Fibroblast of villous mesenchyme (primary cell): Measurements from ENCODE around the gene TPD52L1. TPM values are rescaled to one million over a fixed set of nuclear protein-coding genes. Genes with fewer than 3 reads are reported as not detected.

ENCODE experiments used
- DNase-seq: peaks from one replicate; pipeline ENCODE4 v3.0.0-alpha.2; 2010; ENCODE audit warnings: low read depth
- H3K4me3 ChIP-seq: 2 replicates; pipeline ENCODE4 v1.5.1; 2011; ENCODE audit warnings: low read depth, mild to moderate bottlenecking, low read length
- total RNA-seq: library from RNA; depleted of rRNA; stranded (reverse); fragments of >200 nt; gene quantifications from 2 replicates; pipeline ENCODE4 v1.2.3, GENCODE V29; 2012
- TF ChIP-seq, protein P1 (sequence below): IDR thresholded peaks from 2 replicates; pipeline ENCODE4 v1.5.1; 2012; ENCODE audit warnings: low read depth, mild to moderate bottlenecking, low read length; ENCODE audit not compliant: insufficient read depth

Gene TPD52L1
- total RNA-seq, 1 donor = 9.9 TPM

DNA sequence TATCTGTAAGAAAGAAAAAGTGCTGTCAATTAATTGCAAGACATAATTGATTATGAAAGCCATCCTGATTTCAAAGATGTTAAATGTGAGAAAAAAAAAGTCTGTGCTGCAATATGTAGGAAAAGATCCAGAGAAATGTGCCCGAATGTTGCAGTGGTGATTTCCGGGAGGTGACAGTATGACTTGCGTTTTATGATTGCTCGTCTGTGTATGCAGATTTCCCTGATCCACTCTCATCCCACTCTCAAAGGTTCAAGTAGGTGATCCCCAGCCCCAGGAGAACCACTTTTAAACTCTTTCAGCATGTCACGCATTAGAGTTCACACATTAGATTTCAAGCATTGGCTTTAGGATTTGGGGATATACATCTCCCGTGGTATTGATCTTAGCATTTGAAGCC lies 57.8 kb downstream of the TPD52L1 start:
- no peak for DNase-seq
- TF ChIP-seq, protein P1, sequence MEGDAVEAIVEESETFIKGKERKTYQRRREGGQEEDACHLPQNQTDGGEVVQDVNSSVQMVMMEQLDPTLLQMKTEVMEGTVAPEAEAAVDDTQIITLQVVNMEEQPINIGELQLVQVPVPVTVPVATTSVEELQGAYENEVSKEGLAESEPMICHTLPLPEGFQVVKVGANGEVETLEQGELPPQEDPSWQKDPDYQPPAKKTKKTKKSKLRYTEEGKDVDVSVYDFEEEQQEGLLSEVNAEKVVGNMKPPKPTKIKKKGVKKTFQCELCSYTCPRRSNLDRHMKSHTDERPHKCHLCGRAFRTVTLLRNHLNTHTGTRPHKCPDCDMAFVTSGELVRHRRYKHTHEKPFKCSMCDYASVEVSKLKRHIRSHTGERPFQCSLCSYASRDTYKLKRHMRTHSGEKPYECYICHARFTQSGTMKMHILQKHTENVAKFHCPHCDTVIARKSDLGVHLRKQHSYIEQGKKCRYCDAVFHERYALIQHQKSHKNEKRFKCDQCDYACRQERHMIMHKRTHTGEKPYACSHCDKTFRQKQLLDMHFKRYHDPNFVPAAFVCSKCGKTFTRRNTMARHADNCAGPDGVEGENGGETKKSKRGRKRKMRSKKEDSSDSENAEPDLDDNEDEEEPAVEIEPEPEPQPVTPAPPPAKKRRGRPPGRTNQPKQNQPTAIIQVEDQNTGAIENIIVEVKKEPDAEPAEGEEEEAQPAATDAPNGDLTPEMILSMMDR = no peak
- H3K4me3 ChIP-seq = no peak overlapping the region

DNA sequence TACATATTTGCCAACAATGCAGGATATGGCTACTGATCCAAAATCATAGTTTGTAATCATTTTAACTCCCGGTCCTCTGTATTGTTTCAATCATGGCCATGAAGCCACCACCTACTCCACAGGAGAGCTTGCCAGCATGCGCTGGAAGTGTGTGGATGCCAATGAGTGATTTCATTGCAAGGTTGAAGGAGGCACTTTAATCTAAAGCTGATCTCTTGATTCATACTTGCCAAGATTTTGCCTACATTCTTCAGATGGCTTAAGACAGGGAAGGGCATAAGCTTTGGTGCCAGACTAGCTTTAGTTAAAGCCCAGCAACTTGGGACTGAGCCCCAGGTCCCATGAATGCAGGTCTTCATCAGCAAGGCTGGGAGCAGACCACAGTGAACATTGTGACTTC lies 58.8 kb downstream of the TPD52L1 start:
- no peak for DNase-seq
- TF ChIP-seq, protein P1 = no peak
- H3K4me3 ChIP-seq = no peak overlapping the region

DNA sequence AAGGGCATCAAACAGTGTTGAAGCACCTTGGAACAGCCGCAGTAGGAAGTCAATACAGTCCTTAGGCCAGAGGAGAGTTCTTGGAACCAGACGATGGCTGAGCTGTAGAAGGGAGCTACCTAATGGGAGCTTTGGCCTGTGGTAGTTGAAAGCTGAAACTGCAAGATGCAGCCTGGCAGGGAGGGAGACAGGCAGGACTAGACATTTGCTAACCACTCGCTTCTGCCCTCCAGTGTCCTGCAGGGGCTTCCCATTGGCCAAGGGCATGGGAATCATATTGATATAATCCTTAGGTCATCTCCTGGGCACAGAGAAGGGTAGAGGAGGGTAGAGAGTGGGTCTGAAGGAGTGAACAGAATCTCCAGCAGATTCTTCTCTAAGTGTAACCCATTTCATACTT lies 60.4 kb downstream of the TPD52L1 start:
- H3K4me3 ChIP-seq = no peak overlapping the region
- TF ChIP-seq, protein P1 = peak; percentile 15
- no peak for DNase-seq

DNA sequence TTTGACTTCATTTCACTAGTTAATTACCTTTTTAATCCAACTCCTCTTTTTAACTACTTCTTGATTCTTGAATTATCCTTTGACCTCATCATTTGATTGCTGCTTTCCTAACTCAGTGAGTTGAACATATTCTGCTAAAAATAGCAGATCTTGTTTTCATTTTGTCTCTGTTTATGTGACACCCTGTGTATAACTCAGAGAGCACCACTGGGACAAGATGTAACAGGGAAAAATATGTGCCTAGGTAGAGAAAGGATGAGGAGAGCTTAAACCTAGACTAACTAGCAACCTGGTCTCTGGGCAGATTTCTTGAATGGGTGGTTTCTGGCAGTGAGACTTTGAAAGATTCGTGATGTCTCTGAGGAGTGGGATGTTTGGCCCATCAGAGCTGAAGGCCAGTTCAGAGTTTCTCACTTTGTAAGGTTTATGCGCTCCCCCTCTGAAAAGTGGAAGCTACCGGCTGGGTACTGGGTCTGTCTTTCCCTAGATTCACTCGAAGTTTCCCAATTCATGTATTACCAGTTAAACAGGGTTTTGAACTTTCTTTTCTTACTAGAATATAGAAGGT lies 61.8 kb downstream of the TPD52L1 start:
- no peak overlapping the region for H3K4me3 ChIP-seq
- TF ChIP-seq, protein P1 = no peak
- no peak for DNase-seq

DNA sequence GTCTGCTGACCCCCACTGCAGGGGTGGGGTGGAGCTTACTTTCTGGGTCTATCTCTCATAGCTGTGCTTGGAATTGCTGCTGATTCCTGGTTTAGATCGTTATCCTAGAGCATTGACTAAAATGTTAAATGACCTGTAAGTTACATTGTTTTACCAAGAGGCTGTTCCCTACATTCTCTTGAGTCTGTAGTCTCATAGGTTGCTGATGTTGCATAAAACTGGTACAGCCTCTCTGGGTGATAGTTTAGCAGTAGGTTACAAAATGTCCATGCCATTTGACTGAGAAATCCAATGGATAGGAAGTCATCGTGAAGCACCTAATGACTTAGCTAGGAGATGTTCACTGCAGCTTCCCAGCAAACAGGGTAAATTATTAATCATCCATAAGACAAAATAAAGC lies 62.4 kb downstream of the TPD52L1 start:
- no peak overlapping the region for H3K4me3 ChIP-seq
- DNase-seq = no peak
- TF ChIP-seq, protein P1 = no peak

DNA sequence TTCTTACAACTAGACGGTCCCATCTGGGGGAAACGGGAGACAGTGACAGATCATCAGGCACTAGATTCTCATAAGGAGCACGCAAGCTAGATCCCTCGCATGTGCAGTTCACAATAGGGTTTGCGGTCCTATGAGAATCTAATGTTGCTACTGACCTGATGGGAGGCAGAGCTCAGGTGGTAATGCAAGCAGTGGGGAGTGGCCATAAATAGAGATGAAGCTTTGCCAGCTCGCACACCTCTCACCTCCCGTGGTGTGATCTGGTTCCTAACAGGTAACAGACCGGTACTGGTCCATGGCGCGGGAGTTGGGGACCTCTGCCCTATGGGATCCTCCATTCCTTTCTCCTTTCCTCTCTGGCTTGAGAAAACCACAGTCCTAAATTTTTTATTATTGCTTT lies 63.8 kb downstream of the TPD52L1 start:
- H3K4me3 ChIP-seq = no peak overlapping the region
- TF ChIP-seq, protein P1 = no peak
- no peak for DNase-seq

DNA sequence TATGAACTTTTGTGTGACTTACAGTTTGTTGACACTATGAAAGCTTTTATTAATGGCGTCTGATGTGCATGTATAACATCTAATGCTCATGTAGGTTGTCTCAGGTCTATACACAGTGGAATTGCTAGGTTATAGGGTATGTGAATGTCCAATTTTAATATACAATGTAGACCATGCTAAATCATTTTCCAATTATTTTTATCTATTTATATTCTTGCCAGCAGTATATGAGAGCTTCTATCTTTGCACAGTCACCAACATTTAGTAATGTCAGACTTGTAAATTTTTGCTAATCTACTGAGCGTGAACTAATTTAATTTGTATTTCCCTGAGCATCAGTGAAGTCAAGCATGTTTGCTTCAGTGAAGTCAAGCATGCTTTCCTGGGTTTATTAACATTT lies 64.4 kb downstream of the TPD52L1 start:
- DNase-seq = no peak
- no peak overlapping the region for H3K4me3 ChIP-seq
- TF ChIP-seq, protein P1 = no peak
